T-helper 17 cell (primary cell): Measurements from ENCODE around the gene TTC13. TPM values are rescaled to one million over a fixed set of nuclear protein-coding genes. Genes with fewer than 3 reads are reported as not detected.
A peak's percentile ranks its signal among the peaks of the same experiment; 100 is the strongest.

Experiments
- ATAC-seq: fragments of 150-1000 bp; cut with Tn5 transposase; 2 replicates; pipeline ENCODE4 v1.10.0; 2021; ENCODE audit warnings: mild to moderate bottlenecking, moderate library complexity
- DNase-seq, 3 donors: peaks; one replicate each; pipeline versions ENCODE4 v3.0.0 to v3.0.0-alpha.2; 2020 to 2021
- H3K9me3 ChIP-seq: one replicate; pipeline ENCODE4 v1.7.0; 2013; ENCODE audit warnings: low read length, mild to moderate bottlenecking; ENCODE audit not compliant: control insufficient read depth, poor library complexity, severe bottlenecking
- H3K27ac Mint-ChIP-seq: one replicate; pipeline ENCODE4 v1.8.0; 2022; ENCODE audit warnings: mild to moderate bottlenecking, moderate library complexity, mixed read lengths
- H3K27me3 Mint-ChIP-seq: one replicate; pipeline ENCODE4 v1.8.0; 2022; ENCODE audit warnings: mixed read lengths
- H3K36me3 Mint-ChIP-seq: one replicate; pipeline ENCODE4 v1.8.0; 2022; ENCODE audit warnings: low read depth, mixed read lengths
- H3K4me1 Mint-ChIP-seq: one replicate; pipeline ENCODE4 v1.8.0; 2022; ENCODE audit warnings: mild to moderate bottlenecking, mixed read lengths
- H3K4me3 Mint-ChIP-seq: one replicate; pipeline ENCODE4 v1.8.0; 2022; ENCODE audit warnings: mild to moderate bottlenecking, moderate library complexity, mixed read lengths
- total RNA-seq, 4 donors: library from RNA in 2 of 4; stranded (reverse) in 2 of 4; gene quantifications; one replicate each; pipeline ENCODE4 v1.2.3 and lab custom pipeline; 2022 to 2026

TTC13 gene
- total RNA-seq, 2 donors from 2014 or later: 27.4 to 34.7 TPM

DNA sequence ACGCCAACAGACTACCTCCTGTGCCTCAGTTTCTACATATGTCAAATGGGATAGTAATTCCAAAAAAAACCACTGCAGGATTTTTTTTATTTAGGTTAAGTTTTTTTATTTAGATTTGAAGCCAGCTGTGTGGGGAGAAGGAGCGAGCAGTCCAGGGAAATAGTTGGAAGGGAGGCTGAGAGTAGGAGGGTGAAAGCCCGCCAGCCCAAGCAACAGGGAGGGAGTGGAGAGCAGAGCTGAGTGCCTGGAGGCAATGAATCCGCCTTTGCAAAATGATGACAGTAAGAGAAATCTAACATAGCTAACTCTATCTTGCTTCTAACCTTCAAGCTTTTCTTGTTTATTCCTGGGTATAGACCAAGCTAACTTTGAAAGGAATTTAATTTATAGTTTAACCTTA lies 94.7 kb downstream of the TTC13 start:
- DNase-seq (no peak), ATAC-seq (no peak)
- no peaks in the 10 kb centered on the region for H3K9me3 ChIP-seq
- H3K36me3 Mint-ChIP-seq: peaks cover 6% of the 10 kb centered on the region
- H3K27me3 Mint-ChIP-seq: peaks cover 65% of the 10 kb centered on the region
- H3K4me3 Mint-ChIP-seq: no peak overlapping the region
- no peak overlapping the region for H3K27ac Mint-ChIP-seq
- H3K4me1 Mint-ChIP-seq: peaks cover 3% of the 10 kb centered on the region

- Mint-ChIP-seq H3K4me3 (no peak overlapping the region), H3K36me3 (no peaks in the 10 kb centered on the region), H3K27me3 (peaks cover 78% of the 10 kb centered on the region), H3K27ac (no peak overlapping the region), H3K4me1 (no peaks in the 10 kb centered on the region)
- no peak for ATAC-seq
- no peaks in the 10 kb centered on the region for H3K9me3 ChIP-seq
- DNase-seq: no peak
These were observed 98.9 kb downstream of the TTC13 start for GRCh38 chr1:230879778-230880177.

- no peak for DNase-seq
- H3K36me3 Mint-ChIP-seq: no peaks in the 10 kb centered on the region
- H3K27ac Mint-ChIP-seq: no peak overlapping the region
- no peak overlapping the region for H3K4me3 Mint-ChIP-seq
- no peak for ATAC-seq
- H3K9me3 ChIP-seq: no peaks in the 10 kb centered on the region
- H3K27me3 Mint-ChIP-seq: peaks cover 78% of the 10 kb centered on the region
- H3K4me1 Mint-ChIP-seq: no peaks in the 10 kb centered on the region
These were observed 100.1 kb downstream of the TTC13 start for GRCh38 chr1:230878591-230878990.

DNA sequence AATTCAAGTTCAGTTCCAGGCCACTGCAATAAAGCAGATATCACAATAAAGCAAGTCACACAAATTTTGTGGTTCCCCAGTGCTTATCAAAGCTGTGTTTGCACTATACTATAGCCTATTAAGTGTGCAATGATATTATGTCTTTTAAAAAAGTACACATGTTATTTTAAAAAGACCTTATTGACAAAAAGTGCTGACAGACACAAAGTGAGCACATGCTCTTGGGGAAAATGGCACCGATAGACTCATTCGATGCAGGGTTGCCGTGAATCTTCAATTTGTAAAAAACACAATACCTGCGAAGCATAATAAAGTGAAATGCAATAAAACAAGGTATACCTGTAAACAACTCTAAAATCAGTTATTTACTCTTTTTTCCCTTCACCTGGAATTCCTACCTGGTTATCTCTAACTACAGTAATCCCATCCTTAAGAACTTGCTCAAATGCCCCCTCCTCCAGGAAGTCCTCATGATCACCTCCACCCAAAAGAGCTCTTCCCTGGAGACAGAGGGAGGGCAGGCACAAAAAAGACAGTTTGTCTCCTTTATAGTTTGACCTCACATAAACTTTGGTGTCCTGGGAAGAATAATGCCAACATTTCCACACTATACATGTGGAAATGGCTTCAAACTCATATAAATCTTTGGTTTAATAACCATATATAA lies 100.6 kb downstream of the TTC13 start:
- Mint-ChIP-seq H3K4me3 (no peak overlapping the region), H3K4me1 (no peaks in the 10 kb centered on the region), H3K36me3 (no peaks in the 10 kb centered on the region), H3K27me3 (peaks cover 74% of the 10 kb centered on the region), H3K27ac (no peak overlapping the region)
- DNase-seq (no peak), ATAC-seq (no peak)
- no peaks in the 10 kb centered on the region for H3K9me3 ChIP-seq

- no peak overlapping the region for H3K4me3 Mint-ChIP-seq
- no peak for DNase-seq
- peaks cover 67% of the 10 kb centered on the region for H3K27me3 Mint-ChIP-seq
- H3K9me3 ChIP-seq: no peaks in the 10 kb centered on the region
- no peaks in the 10 kb centered on the region for H3K4me1 Mint-ChIP-seq
- no peaks in the 10 kb centered on the region for H3K36me3 Mint-ChIP-seq
- ATAC-seq: no peak
- no peak overlapping the region for H3K27ac Mint-ChIP-seq
These were observed 101.3 kb downstream of the TTC13 start for GRCh38 chr1:230877146-230877923.

- H3K9me3 ChIP-seq: no peaks in the 10 kb centered on the region
- no peaks in the 10 kb centered on the region for H3K4me1 Mint-ChIP-seq
- no peak overlapping the region for H3K27ac Mint-ChIP-seq
- no peak for DNase-seq
- no peak overlapping the region for H3K4me3 Mint-ChIP-seq
- H3K36me3 Mint-ChIP-seq: no peaks in the 10 kb centered on the region
- ATAC-seq: no peak
- peaks cover 66% of the 10 kb centered on the region for H3K27me3 Mint-ChIP-seq
These were observed 102.0 kb downstream of the TTC13 start for GRCh38 chr1:230876660-230877059.

DNA sequence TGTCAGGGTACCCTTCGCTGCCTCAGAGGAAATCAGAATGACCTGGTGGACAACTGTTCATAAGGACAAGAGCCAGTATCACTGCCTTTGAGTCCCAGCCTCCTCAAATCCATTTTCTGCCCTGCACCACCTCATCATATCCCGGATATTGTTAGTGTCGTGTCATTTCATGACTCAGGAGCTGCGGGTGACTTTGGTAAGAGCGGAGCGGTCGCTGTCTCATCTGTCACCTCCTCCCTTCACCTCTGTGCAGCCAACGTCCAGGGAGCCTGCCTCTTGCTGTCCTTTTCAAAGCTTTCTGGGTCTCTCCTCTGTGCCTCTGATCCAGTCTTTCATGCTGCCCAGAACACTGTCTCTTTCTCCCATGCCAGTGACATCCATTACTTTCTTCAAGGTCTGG lies 103.3 kb downstream of the TTC13 start:
- H3K9me3 ChIP-seq: no peaks in the 10 kb centered on the region
- Mint-ChIP-seq H3K27ac (no peak overlapping the region), H3K27me3 (peaks cover 63% of the 10 kb centered on the region), H3K4me1 (no peaks in the 10 kb centered on the region), H3K36me3 (no peaks in the 10 kb centered on the region), H3K4me3 (no peak overlapping the region)
- ATAC-seq (no peak), DNase-seq (no peak)

- ATAC-seq: no peak
- H3K27ac Mint-ChIP-seq: no peak overlapping the region
- no peak for DNase-seq
- H3K9me3 ChIP-seq: no peaks in the 10 kb centered on the region
- H3K4me1 Mint-ChIP-seq: peaks cover 16% of the 10 kb centered on the region
- H3K4me3 Mint-ChIP-seq: no peak overlapping the region
- peaks cover 38% of the 10 kb centered on the region for H3K27me3 Mint-ChIP-seq
- H3K36me3 Mint-ChIP-seq: no peaks in the 10 kb centered on the region
These were observed 107.7 kb downstream of the TTC13 start for GRCh38 chr1:230870916-230871315.

DNA sequence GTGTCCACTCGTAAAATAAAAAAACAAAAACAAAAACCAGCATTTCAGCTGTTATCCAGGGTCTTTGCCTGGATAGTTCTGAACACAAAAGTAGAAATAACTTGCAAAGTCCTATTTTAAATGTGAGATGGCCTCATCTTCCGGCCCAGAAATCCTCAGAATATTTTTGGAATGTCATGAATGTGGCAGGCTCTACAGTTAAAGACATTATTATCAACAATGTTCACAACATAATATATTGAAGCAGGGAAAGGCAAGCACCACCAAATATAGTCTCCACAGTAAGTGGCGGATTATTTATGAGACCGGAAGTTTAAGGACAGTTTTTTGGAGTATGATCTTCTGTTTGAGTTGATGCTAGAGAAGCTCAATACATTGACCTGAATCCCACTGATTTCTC lies 109.2 kb downstream of the TTC13 start:
- no peaks in the 10 kb centered on the region for H3K9me3 ChIP-seq
- no peak overlapping the region for H3K27ac Mint-ChIP-seq
- peaks cover 24% of the 10 kb centered on the region for H3K27me3 Mint-ChIP-seq
- DNase-seq (no peak), ATAC-seq (no peak)
- peak overlapping the region; percentile 92 for H3K4me3 Mint-ChIP-seq
- H3K4me1 Mint-ChIP-seq: peaks cover 16% of the 10 kb centered on the region
- H3K36me3 Mint-ChIP-seq: no peaks in the 10 kb centered on the region

- peak; percentile 59 for ATAC-seq
- DNase-seq: no peak
- no peaks in the 10 kb centered on the region for H3K36me3 Mint-ChIP-seq
- peaks cover 22% of the 10 kb centered on the region for H3K27me3 Mint-ChIP-seq
- H3K4me3 Mint-ChIP-seq: peak overlapping the region; percentile 92
- no peaks in the 10 kb centered on the region for H3K9me3 ChIP-seq
- no peak overlapping the region for H3K27ac Mint-ChIP-seq
- peaks cover 16% of the 10 kb centered on the region for H3K4me1 Mint-ChIP-seq
These were observed 109.8 kb downstream of the TTC13 start for GRCh38 chr1:230868736-230869385.

GRCh38 chr1:230867903-230868735 lies 110.5 kb downstream of the TTC13 start, which contains the start of gene C1orf198:
C1orf198 (minus strand) TSS chr1:230868521; CDS start chr1:230868512, 9 bp downstream.
- ATAC-seq: peak; percentile 95
- peaks cover 22% of the 10 kb centered on the region for H3K27me3 Mint-ChIP-seq
- peak; percentile 64 to 79 (median 76) for DNase-seq
- H3K27ac Mint-ChIP-seq: no peak within 1 kb of the TSS
- H3K4me1 Mint-ChIP-seq: peaks cover 20% of the 10 kb centered on the region
- no peaks in the 10 kb centered on the region for H3K9me3 ChIP-seq
- no peaks in the 10 kb centered on the region for H3K36me3 Mint-ChIP-seq
- H3K4me3 Mint-ChIP-seq: peak within 1 kb of the TSS; percentile 92

DNA sequence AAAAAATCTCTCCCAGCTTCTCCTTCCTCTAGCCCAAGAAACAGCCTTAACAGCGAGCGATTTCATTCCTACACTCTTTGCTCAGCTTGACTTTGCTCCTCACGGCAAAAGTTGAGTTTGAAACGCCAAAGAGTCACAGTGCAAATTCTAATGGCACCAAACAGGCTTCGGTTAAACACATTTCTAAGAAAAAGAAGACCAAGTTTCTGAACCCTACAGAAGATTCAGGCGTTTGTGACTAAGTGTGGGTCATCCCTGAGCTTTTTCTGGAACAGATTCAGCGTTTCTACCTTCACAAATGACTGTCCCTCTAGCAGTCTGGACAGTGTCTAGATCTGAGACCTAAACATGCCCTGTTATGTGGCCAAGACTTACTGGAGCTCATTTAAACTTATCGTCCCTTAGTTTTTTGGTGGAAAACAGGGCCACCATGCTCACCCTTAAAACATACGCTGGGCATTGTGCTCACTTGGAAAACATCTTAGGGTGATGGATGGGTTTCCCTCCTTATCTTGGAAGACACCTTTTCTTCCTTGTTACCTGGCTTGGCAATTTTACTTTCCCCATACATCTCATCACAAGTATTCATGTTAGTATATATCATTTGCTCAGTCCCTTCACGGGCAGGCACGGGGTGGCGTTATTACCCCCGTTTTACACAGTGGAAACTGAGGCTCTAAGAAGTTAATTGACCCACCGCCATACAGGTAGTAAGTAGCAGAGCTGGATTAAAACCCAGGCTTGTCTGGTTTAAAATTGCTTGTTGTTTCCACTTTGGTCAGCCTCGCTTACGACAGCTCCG lies 111.4 kb downstream of the TTC13 start:
- Mint-ChIP-seq H3K27ac (no peak overlapping the region), H3K36me3 (no peaks in the 10 kb centered on the region), H3K27me3 (peaks cover 22% of the 10 kb centered on the region), H3K4me1 (peaks cover 23% of the 10 kb centered on the region), H3K4me3 (peak overlapping the region; percentile 92)
- H3K9me3 ChIP-seq: no peaks in the 10 kb centered on the region
- ATAC-seq (no peak), DNase-seq (no peak)
